ENCODE results near the gene ODAD4. TPM values are rescaled to one million over a fixed set of nuclear protein-coding genes. Genes with fewer than 3 reads are reported as not detected.

ODAD4 gene
- total and polyA plus RNA-seq, 4 donors: 0.07 to 1.0 (median 0.23) TPM

DNA sequence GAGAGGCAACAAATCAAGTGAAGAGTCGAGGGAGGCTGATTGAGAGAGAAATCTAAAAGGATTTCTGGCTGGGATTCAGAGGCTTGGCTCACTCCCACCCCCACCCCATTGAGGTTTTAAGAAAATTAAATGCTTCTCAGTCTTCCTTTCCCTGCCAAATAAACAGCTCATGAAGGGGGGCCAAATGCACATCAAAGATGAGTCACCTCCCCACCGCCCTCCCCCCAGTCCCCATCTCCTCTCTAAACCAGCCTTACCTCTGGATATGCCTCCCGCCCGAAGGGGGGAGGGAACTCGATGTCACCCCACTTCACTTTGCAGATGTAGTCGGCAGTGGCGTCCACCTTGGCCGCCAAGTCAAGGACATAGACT, 23.2 kb upstream of the ODAD4 start:
- WGBS: 92% methylated on average over 8 of the region's 8 CpGs
- Histone ChIP-seq H3K4me3 (ENCODE audit: low read depth in 1 of 3, low read length in 3 of 3) (no peak overlapping the region), H3K4me1 (ENCODE audit: control insufficient read depth in 4 of 4, insufficient read depth in 4 of 4, low read length in 3 of 4) (peaks cover 0 to 11% (median 4%) of the 10 kb centered on the region in 4 donors), H3K9me3 (ENCODE audit: control insufficient read depth in 4 of 4, low read length in 3 of 4) (no peaks in the 10 kb centered on the region), H3K9ac (ENCODE audit: low read depth in 1 of 2, low read length in 2 of 2) (no peak overlapping the region), H3K36me3 (ENCODE audit: control insufficient read depth in 4 of 4, insufficient read depth in 3 of 4, low read depth in 1 of 4, low read length in 3 of 4) (peaks cover 11 to 70% (median 41%) of the 10 kb centered on the region in 4 donors), H3K27me3 (ENCODE audit: control insufficient read depth in 4 of 4, insufficient read depth in 4 of 4, low read length in 3 of 4) (no peaks in the 10 kb centered on the region), H3K27ac (ENCODE audit: low read depth in 1 of 2, low read length in 2 of 2) (no peak overlapping the region)
- no peak for TF ChIP-seq JUND (IDR thresholded peaks at IDR 0.05)
- no peak for TF ChIP-seq YY1 (IDR thresholded peaks at IDR 0.05)
- no peak for TF ChIP-seq ZBTB33 (IDR thresholded peaks at IDR 0.05)
- TF ChIP-seq HNF4G (IDR thresholded peaks at IDR 0.05): no peak
- TF ChIP-seq FOXA2 (IDR thresholded peaks at IDR 0.05): no peak
- no peak for TF ChIP-seq SP1 (IDR thresholded peaks at IDR 0.05)
- DNase-seq (ENCODE audit: low spot score): no peak

DNA sequence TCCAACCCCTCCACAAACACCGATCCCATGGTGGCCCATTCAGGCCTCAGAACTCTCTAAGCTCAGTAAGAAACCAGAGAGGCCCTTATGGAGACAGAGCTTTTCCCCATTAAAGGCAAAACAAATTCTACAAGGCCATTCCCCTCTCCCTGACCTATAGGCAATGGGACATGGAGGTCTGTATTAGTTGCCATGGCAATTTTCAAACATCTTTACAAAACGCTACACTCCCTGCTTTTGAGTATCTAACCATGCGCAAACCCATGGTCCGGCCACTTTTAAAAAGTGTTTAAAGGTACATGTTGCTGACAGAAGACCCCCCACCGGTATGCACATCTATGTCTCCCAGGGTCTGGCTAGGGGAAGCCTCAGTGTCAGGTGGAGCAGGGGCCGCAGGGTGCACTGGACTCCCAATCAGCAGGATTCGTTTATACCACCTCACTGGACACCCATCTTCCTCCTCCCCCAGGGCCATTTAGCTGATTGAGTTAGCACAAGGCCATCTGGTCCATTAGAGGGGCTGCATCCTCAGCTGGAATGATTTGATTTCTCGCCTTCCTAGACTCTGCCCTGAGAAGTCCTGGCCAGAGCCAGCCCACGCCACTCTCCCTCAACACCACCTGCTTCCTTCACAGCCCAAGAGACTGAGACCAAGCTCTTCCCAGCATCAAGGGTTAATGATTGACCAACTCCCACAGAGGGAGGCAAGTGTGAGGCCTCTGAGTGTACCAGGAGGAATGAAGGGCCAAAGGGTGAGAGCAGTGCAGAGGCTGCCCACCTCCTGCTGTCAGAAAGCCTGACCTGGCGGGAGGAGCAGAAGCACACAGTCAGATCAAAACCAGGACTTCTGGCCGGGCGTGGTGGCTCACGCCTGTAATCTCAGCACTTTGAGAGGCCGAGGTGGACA, 22.5 kb upstream of the ODAD4 start:
- H3K4me1 ChIP-seq (ENCODE audit: control insufficient read depth in 4 of 4, insufficient read depth in 4 of 4, low read length in 3 of 4): peaks cover 0 to 11% (median 4%) of the 10 kb centered on the region in 4 donors

More for the DNA sequence above, 22.5 kb upstream of the ODAD4 start:
- H3K9me3 ChIP-seq (ENCODE audit: control insufficient read depth in 4 of 4, low read length in 3 of 4): no peaks in the 10 kb centered on the region
- H3K36me3 ChIP-seq (ENCODE audit: control insufficient read depth in 4 of 4, insufficient read depth in 3 of 4, low read depth in 1 of 4, low read length in 3 of 4): peaks cover 11 to 71% (median 42%) of the 10 kb centered on the region in 4 donors
- TF ChIP-seq NR2F2 (IDR thresholded peaks at IDR 0.05): no peak
- TF ChIP-seq SP1 (IDR thresholded peaks at IDR 0.05): peak; percentile 35
- peak; percentile 53 to 72 for TF ChIP-seq HNF4A (conservative IDR thresholded peaks at IDR 0.05)
- no peak for TF ChIP-seq ZBTB33 (IDR thresholded peaks at IDR 0.05)
- TF ChIP-seq ATF3 (IDR thresholded peaks at IDR 0.05): no peak
- no peak for TF ChIP-seq EGR1 (IDR thresholded peaks at IDR 0.05; ENCODE audit: low read depth in 2 of 2)
- no peak for TF ChIP-seq MAX (IDR thresholded peaks at IDR 0.05)
- TF ChIP-seq YY1 (IDR thresholded peaks at IDR 0.05): no peak
- TF ChIP-seq, protein P1, sequence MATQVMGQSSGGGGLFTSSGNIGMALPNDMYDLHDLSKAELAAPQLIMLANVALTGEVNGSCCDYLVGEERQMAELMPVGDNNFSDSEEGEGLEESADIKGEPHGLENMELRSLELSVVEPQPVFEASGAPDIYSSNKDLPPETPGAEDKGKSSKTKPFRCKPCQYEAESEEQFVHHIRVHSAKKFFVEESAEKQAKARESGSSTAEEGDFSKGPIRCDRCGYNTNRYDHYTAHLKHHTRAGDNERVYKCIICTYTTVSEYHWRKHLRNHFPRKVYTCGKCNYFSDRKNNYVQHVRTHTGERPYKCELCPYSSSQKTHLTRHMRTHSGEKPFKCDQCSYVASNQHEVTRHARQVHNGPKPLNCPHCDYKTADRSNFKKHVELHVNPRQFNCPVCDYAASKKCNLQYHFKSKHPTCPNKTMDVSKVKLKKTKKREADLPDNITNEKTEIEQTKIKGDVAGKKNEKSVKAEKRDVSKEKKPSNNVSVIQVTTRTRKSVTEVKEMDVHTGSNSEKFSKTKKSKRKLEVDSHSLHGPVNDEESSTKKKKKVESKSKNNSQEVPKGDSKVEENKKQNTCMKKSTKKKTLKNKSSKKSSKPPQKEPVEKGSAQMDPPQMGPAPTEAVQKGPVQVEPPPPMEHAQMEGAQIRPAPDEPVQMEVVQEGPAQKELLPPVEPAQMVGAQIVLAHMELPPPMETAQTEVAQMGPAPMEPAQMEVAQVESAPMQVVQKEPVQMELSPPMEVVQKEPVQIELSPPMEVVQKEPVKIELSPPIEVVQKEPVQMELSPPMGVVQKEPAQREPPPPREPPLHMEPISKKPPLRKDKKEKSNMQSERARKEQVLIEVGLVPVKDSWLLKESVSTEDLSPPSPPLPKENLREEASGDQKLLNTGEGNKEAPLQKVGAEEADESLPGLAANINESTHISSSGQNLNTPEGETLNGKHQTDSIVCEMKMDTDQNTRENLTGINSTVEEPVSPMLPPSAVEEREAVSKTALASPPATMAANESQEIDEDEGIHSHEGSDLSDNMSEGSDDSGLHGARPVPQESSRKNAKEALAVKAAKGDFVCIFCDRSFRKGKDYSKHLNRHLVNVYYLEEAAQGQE (IDR thresholded peaks at IDR 0.05): no peak
- no peak for TF ChIP-seq GABPA (IDR thresholded peaks at IDR 0.05 in 1 of 2, conservative IDR thresholded peaks at IDR 0.05 in 1 of 2)
- TF ChIP-seq FOXA2 (IDR thresholded peaks at IDR 0.05): no peak
- TF ChIP-seq CTCF (IDR thresholded peaks at IDR 0.05; ENCODE audit: low read depth, low read length, missing input control): no peak
- no peak for TF ChIP-seq TAF1 (conservative IDR thresholded peaks at IDR 0.05)
- peak; percentile 54 to 72 for TF ChIP-seq RXRA (IDR thresholded peaks at IDR 0.05)
- TF ChIP-seq FOXA1 (IDR thresholded peaks at IDR 0.05): no peak
- peak in 1 of 2 donors; percentile 14 for TF ChIP-seq JUND (IDR thresholded peaks at IDR 0.05)
- no peak for TF ChIP-seq HNF4G (IDR thresholded peaks at IDR 0.05)
- TF ChIP-seq RAD21 (IDR thresholded peaks at IDR 0.05): peak in 1 of 2 donors; percentile 33
- H3K4me3 ChIP-seq (ENCODE audit: low read depth in 1 of 3, low read length in 3 of 3): no peak overlapping the region
- DNase-seq (ENCODE audit: low spot score): peak; percentile 50
- 83% methylated on average over 14 of the region's 14 CpGs for WGBS
- no peak overlapping the region for H3K27ac ChIP-seq (ENCODE audit: low read depth in 1 of 2, low read length in 2 of 2)
- H3K27me3 ChIP-seq (ENCODE audit: control insufficient read depth in 4 of 4, insufficient read depth in 4 of 4, low read length in 3 of 4): no peaks in the 10 kb centered on the region
- no peak overlapping the region for H3K9ac ChIP-seq (ENCODE audit: low read depth in 1 of 2, low read length in 2 of 2)

All from liver (tissue), 9 donors.